Natural killer cell (primary cell): ENCODE data around the gene PXDN. TPM values are rescaled to one million over a fixed set of nuclear protein-coding genes. Genes with fewer than 3 reads are reported as not detected.

Experiments used
- ATAC-seq, 3 donors: fragments of 150-1000 bp in 2 of 3; fragments of 200-7000 bp in 1 of 3; cut with Tn5 transposase; 1 replicate in 1 of 3; 2 replicates in 2 of 3; pipeline ENCODE4 v1.10.0; 2021; ENCODE audit warnings: mild to moderate bottlenecking in 2 of 3, moderate library complexity in 2 of 3
- DNase-seq, 2 donors: peaks; one replicate each; pipeline versions ENCODE4 v3.0.0 to v3.0.0-alpha.2; 2013 to 2021; ENCODE audit warnings: mixed read lengths in 1 of 2
- H3K27ac ChIP-seq: one replicate; pipeline ENCODE4 v1.5.1; 2013; ENCODE audit warnings: mild to moderate bottlenecking, low read length
- H3K27me3 ChIP-seq: one replicate; pipeline ENCODE4 v1.6.1; 2013; ENCODE audit warnings: low read length; ENCODE audit not compliant: control insufficient read depth, insufficient read depth
- H3K36me3 ChIP-seq: one replicate; pipeline ENCODE4 v1.6.1; 2013; ENCODE audit warnings: low read length; ENCODE audit not compliant: control insufficient read depth, insufficient read depth
- H3K4me1 ChIP-seq: one replicate; pipeline ENCODE4 v1.6.1; 2013; ENCODE audit warnings: low read length; ENCODE audit not compliant: control insufficient read depth, insufficient read depth
- H3K4me3 ChIP-seq: one replicate; pipeline ENCODE4 v1.5.1; 2013; ENCODE audit warnings: low read length
- H3K9me3 ChIP-seq: one replicate; pipeline ENCODE4 v1.6.1; 2013; ENCODE audit warnings: low read length; ENCODE audit not compliant: control insufficient read depth, insufficient read depth
- H3K27ac Mint-ChIP-seq, 2 donors: one replicate each; pipeline ENCODE4 v1.8.0; 2022; ENCODE audit warnings: mild to moderate bottlenecking in 2 of 2, mixed read lengths in 2 of 2, moderate library complexity in 1 of 2
- H3K27me3 Mint-ChIP-seq, 2 donors: one replicate each; pipeline ENCODE4 v1.8.0; 2022; ENCODE audit warnings: low read depth in 2 of 2, mixed read lengths in 2 of 2
- H3K36me3 Mint-ChIP-seq: one replicate; pipeline ENCODE4 v1.8.0; 2022; ENCODE audit warnings: mixed read lengths
- H3K4me1 Mint-ChIP-seq, 2 donors: one replicate each; pipeline ENCODE4 v1.8.0; 2022; ENCODE audit warnings: mixed read lengths in 2 of 2
- H3K4me3 Mint-ChIP-seq: one replicate; pipeline ENCODE4 v1.8.0; 2022; ENCODE audit warnings: mild to moderate bottlenecking, moderate library complexity, mixed read lengths
- H3K9me3 Mint-ChIP-seq, 2 donors: one replicate each; pipeline ENCODE4 v1.8.0; 2022; ENCODE audit warnings: mixed read lengths in 2 of 2
- WGBS: methylation state at CpG from one replicate; pipeline ENCODE4 v1.1.7; 2013; ENCODE audit warnings: missing lambda C conversion rate; ENCODE audit not compliant: insufficient coverage; 5-methylcytosine and 5-hydroxymethylcytosine counted together
- intact Hi-C: fragments of 100-400 bp; cut with micrococcal nuclease; formaldehyde crosslinking; loops from one replicate; pipeline ENCODE4 v1.14.2; 2022
- total RNA-seq, 4 donors: library from RNA; stranded (reverse); fragments of 120-200 nt in 1 of 4; gene quantifications; one replicate each; pipeline versions ENCODE4 v1.2.3 to v1.2.4, GENCODE V29; 2013 to 2022
- TF ChIP-seq, protein P1 (sequence below): fragments of 200-600 bp; IDR thresholded peaks from one replicate; pipeline ENCODE4 v1.8.0; 2022; ENCODE audit warnings: antibody characterized with exemption

Gene PXDN
- total RNA-seq, 3 donors from 2014 or later (not counting 1 experiment from before 2014, with no cell fraction given): 2.1 to 3.7 (median 2.5) TPM

GRCh38 chr2:1754461-1755170, 10.3 kb upstream of the PXDN start:
- no peak overlapping the region for H3K27ac Mint-ChIP-seq

GRCh38 chr2:1754046-1754445, 9.7 kb upstream of the PXDN start:
- Mint-ChIP-seq H3K4me1 (peaks cover 0 to 5% of the 10 kb centered on the region in 2 donors), H3K27ac (no peak overlapping the region), H3K27me3 (peaks cover 2 to 5% of the 10 kb centered on the region in 2 donors), H3K36me3 (no peaks in the 10 kb centered on the region), H3K9me3 (no peaks in the 10 kb centered on the region), H3K4me3 (no peak overlapping the region)
- Histone ChIP-seq H3K27me3 (no peaks in the 10 kb centered on the region), H3K4me3 (no peak overlapping the region), H3K4me1 (no peaks in the 10 kb centered on the region), H3K27ac (no peak overlapping the region), H3K36me3 (no peaks in the 10 kb centered on the region), H3K9me3 (peaks cover 21% of the 10 kb centered on the region)
- 90% methylated on average over 12 of the region's 12 CpGs for WGBS
- TF ChIP-seq, protein P1, sequence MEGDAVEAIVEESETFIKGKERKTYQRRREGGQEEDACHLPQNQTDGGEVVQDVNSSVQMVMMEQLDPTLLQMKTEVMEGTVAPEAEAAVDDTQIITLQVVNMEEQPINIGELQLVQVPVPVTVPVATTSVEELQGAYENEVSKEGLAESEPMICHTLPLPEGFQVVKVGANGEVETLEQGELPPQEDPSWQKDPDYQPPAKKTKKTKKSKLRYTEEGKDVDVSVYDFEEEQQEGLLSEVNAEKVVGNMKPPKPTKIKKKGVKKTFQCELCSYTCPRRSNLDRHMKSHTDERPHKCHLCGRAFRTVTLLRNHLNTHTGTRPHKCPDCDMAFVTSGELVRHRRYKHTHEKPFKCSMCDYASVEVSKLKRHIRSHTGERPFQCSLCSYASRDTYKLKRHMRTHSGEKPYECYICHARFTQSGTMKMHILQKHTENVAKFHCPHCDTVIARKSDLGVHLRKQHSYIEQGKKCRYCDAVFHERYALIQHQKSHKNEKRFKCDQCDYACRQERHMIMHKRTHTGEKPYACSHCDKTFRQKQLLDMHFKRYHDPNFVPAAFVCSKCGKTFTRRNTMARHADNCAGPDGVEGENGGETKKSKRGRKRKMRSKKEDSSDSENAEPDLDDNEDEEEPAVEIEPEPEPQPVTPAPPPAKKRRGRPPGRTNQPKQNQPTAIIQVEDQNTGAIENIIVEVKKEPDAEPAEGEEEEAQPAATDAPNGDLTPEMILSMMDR: no peak
- intact Hi-C loops: no loop called here
- DNase-seq: no peak
- ATAC-seq: no peak

More at GRCh38 chr2:1754461-1755170, 10.3 kb upstream of the PXDN start:
- intact Hi-C loops: no loop called here
- peaks cover 21% of the 10 kb centered on the region for H3K9me3 ChIP-seq
- ATAC-seq (no peak), DNase-seq (no peak)
- no peaks in the 10 kb centered on the region for H3K4me1 ChIP-seq
- no peaks in the 10 kb centered on the region for H3K36me3 ChIP-seq
- H3K4me3 ChIP-seq: no peak overlapping the region
- H3K27ac ChIP-seq: no peak overlapping the region
- Mint-ChIP-seq H3K36me3 (no peaks in the 10 kb centered on the region), H3K9me3 (no peaks in the 10 kb centered on the region), H3K4me1 (peaks cover 0 to 5% of the 10 kb centered on the region in 2 donors), H3K4me3 (no peak overlapping the region), H3K27me3 (peaks cover 0 to 3% of the 10 kb centered on the region in 2 donors)
- TF ChIP-seq, protein P1: no peak
- H3K27me3 ChIP-seq: no peaks in the 10 kb centered on the region
- 89% methylated on average over 14 of the region's 16 CpGs for WGBS

DNA sequence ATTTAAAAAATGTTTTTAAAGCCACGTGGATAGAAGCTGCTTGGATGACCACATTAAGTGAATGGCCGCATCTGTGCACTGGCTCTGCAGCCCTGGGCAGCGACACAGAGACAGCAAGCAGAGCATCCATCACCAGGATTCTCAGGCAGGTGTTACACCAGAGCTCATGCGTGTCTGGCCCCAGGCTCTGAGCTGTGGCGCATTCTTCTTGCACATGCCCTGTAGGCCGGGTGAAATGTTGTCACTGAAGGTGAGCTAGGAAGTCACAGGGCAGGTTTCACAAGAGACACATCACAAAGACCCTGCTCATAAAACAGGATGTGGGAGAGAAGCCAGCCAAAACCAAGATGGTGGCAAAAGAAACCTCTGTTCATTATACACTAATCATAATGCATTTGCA, 8.4 kb upstream of the PXDN start:
- no peak for ATAC-seq
- intact Hi-C loops: no loop called here
- no peaks in the 10 kb centered on the region for H3K9me3 Mint-ChIP-seq
- H3K9me3 ChIP-seq: peaks cover 21% of the 10 kb centered on the region
- H3K4me3 Mint-ChIP-seq: no peak overlapping the region
- H3K36me3 Mint-ChIP-seq: no peaks in the 10 kb centered on the region
- no peaks in the 10 kb centered on the region for H3K4me1 ChIP-seq
- H3K27ac ChIP-seq: no peak overlapping the region
- DNase-seq: no peak
- H3K27me3 Mint-ChIP-seq: peaks cover 11 to 13% of the 10 kb centered on the region in 2 donors
- H3K27ac Mint-ChIP-seq: no peak overlapping the region
- no peaks in the 10 kb centered on the region for H3K36me3 ChIP-seq
- peaks cover 0 to 5% of the 10 kb centered on the region in 2 donors for H3K4me1 Mint-ChIP-seq
- H3K4me3 ChIP-seq: no peak overlapping the region
- WGBS: 88% methylated on average over 6 of the region's 6 CpGs
- TF ChIP-seq, protein P1: no peak
- H3K27me3 ChIP-seq: no peaks in the 10 kb centered on the region
